Keratinocyte (primary cell): ENCODE results near the gene GRN.

ENCODE experiments used
- CTCF ChIP-seq, 3 experiments: IDR thresholded peaks in 1 of 3; conservative IDR thresholded peaks in 1 of 3; optimal IDR thresholded peaks in 1 of 3; 2 replicates in 2 of 3; 3 replicates in 1 of 3; pipeline versions ENCODE3 to v1.5.1; 2011; ENCODE audit warnings: low read length in 3 of 3, mild to moderate bottlenecking in 3 of 3, moderate library complexity in 2 of 3, control low read depth in 1 of 3, inconsistent platforms in 1 of 3; ENCODE audit not compliant: insufficient read depth in 2 of 3; ENCODE audit errors: extremely low read depth in 1 of 3
- EZH2 ChIP-seq: IDR thresholded peaks from one replicate; pipeline ENCODE4 v1.6.1; 2012; ENCODE audit warnings: inconsistent platforms, mild to moderate bottlenecking, low read length, moderate library complexity

DNA sequence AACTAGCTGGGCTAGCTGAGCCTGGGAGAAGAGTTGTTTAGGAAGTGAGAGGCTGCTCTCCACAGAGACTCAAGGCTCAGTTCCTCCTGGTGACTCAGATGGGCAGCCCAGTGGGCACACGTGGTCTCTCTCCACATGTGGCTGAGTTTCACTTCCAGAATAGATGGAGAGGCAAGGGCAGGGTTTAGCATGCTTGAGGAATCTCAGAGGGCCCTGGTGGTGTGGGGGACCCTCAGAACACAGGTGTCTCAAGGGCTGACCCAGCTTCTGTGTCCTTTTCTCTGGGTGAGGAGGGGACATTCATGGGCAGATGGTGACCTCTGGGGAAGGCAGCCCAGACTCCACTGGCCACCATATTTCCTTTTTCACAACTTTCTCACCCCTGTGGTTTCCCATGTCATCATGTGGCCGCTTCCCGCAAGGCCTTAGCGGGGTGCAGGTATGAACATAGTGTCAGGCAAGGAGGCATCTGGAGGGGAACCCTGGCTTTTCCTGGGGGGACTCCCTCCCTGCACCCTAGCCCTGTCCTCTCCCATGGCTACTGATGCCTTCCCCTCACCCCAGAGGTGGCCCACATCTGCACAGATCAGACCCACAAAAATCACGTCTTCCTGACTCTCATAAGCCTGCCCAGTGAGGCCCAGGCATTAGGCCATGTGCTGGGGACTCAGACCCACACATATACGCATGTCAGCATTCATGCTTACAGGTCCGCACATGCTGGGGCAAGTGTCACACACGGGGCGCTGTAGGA, 3.3 kb downstream of the GRN start:
- no peak for TF ChIP-seq CTCF (optimal IDR thresholded peaks at IDR 0.05 in 1 of 3, IDR thresholded peaks at IDR 0.05 in 1 of 3, conservative IDR thresholded peaks at IDR 0.05 in 1 of 3; ENCODE audit: extremely low read depth in 1 of 3, insufficient read depth in 2 of 3, low read length in 3 of 3)
- no peak for TF ChIP-seq EZH2
